Activated CD4-positive, alpha-beta T cell treated with anti-CD3 and anti-CD28 coated beads, Interleukin-2, amount 50 U/mL, for 4 hours (primary cell): ENCODE results near the gene MORN1.

Experiments
- DNase-seq, 2 experiments: peaks; one replicate each; pipeline ENCODE4 v3.0.0-alpha.2; 2020

MORN1 gene

GRCh38 chr1:2287649-2288048 is 103.7 kb downstream of the MORN1 start:
- no peak for DNase-seq

GRCh38 chr1:2286923-2287322 is 104.4 kb downstream of the MORN1 start:
- DNase-seq = no peak

GRCh38 chr1:2284932-2285331 is 106.4 kb downstream of the MORN1 start:
- no peak for DNase-seq

- no peak for DNase-seq
These were observed 107.1 kb downstream of the MORN1 start for GRCh38 chr1:2283991-2284895.

DNA sequence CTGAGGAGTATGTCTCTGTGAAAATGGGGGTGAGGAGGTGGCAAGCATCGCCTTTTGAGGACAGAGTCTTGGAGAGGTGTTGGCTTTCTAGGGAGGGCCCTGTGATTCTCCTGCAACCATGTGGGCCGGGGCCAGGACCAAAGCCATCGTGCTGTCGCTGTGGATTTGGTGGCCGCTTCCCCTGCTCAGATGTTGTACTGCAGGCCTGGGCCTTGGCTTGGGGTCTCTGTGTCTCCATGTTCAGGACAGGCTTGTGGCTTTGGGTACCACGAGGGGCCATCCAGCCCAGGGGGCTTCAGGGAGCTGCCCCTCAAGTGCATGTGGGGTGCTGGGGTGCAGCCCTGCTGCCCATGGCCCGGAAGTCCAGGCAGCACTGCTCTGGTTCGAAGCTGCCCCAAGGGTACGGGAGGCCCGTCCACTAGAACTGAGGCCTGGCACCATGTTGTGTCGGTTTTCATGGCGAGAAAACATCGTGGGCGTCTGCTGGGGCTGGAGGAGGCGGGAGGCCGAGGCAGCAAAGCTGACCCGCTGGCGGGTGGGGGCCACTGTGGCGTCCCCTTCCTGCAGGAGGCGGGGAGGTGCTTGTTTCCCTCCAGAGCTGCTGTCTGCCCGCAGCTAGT is 107.9 kb downstream of the MORN1 start:
- DNase-seq = no peak

DNA sequence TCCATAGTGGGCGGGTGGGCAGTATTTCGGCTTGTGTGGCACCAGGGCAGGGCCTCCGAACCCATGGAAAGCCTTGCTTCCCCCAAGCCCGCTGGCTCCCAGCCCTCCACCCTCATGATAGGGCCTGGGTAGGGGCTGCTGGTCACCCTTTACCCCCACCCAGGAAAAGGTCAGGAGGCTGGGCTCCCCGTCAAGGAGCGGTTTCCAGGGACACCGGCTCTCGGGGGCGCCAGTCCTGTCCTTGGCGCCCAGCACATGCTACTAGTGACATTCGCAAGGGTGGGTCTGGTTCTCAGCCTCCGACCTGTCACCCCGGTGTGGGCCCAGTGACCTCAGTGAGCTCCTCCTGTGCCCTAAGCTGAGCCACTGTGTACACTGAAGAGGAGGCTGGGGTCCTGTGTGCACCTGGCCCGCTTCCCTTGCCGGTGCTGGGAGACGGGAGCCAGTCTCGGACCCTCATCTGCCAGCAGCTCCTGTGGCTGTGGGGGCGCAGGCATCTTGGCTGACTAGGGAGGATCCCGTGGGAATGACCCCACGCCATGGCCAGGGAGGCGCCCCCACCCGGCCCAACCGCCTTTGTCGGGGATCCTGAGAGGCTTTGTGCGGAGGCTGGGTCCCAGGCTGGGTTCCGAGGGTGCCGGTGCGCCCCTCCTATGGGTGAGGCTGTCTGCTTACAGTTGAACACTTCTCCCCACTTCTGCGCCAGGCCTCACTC is 108.6 kb downstream of the MORN1 start:
- no peak for DNase-seq

GRCh38 chr1:2279817-2280216 is 111.5 kb downstream of the MORN1 start:
- no peak for DNase-seq

- no peak for DNase-seq
These were observed 112.1 kb downstream of the MORN1 start for GRCh38 chr1:2279210-2279639.

DNA sequence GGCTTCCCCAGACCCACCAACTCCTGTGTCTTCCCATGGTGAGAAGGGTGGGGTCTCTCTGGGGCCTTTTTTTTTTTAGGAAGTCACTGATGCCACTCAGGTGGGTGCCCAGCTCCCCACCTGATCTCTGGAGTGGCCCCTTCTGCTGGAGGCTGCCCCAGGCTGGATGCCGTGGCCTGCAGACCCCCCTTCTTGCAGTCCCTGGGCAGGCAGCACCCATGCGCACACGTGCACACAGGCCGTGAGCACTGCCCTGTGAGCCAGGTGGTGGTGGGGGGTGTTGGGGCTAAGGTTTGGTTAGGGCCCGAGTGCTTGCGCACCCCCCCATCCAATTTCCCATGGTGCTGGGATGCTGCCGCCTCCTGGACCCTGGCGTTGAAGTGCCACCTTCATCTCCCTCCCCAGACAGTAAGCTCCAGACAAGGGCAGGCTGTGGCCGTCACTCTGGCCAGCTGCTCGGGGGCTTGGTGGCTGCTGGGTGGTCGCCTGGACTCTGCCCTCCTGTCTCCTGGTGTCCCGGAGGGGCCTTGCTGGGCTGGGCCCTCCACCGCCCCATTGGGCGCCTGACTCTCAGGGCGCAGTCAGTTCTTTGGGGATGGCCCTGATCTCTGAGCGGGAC is 112.7 kb downstream of the MORN1 start:
- no peak for DNase-seq

GRCh38 chr1:2277741-2278488 is 113.4 kb downstream of the MORN1 start:
- no peak for DNase-seq

- no peak for DNase-seq
These were observed 114.4 kb downstream of the MORN1 start for GRCh38 chr1:2276803-2277580.

GRCh38 chr1:2275796-2276536 is 115.4 kb downstream of the MORN1 start:
- DNase-seq = no peak

DNA sequence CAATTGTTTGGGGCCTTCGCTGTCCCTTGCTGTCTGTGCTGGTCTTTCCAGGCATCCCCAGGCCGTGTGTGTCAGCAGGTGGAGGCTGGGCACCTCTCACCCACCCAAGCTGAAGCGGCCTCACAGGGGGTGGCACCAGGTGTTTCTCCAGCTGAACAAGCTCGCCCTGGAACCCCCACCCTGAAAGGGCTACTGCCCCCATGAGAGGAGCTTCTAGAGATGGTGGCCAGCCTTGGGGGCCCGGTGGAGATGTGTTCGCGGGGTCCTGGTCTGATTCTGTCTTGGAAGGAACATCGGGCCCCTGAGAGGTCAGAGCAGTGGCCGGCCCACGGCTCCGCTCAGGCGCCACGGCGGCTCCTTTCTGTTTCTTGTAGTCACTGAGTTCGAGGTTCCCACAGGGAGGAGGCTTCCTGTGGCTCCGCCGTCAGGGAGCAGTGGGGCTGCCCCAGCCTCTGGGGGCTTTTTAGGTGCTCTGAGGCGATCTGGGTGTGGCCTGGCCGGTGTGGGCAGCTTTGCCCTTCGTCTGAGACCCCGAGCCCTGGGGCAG is 116.4 kb downstream of the MORN1 start:
- DNase-seq = no peak

- no peak for DNase-seq
These were observed 117.0 kb downstream of the MORN1 start for GRCh38 chr1:2274231-2274928.

GRCh38 chr1:2273401-2274090 is 117.8 kb downstream of the MORN1 start:
- DNase-seq = no peak

GRCh38 chr1:2272686-2273400 is 118.5 kb downstream of the MORN1 start:
- DNase-seq = no peak

DNA sequence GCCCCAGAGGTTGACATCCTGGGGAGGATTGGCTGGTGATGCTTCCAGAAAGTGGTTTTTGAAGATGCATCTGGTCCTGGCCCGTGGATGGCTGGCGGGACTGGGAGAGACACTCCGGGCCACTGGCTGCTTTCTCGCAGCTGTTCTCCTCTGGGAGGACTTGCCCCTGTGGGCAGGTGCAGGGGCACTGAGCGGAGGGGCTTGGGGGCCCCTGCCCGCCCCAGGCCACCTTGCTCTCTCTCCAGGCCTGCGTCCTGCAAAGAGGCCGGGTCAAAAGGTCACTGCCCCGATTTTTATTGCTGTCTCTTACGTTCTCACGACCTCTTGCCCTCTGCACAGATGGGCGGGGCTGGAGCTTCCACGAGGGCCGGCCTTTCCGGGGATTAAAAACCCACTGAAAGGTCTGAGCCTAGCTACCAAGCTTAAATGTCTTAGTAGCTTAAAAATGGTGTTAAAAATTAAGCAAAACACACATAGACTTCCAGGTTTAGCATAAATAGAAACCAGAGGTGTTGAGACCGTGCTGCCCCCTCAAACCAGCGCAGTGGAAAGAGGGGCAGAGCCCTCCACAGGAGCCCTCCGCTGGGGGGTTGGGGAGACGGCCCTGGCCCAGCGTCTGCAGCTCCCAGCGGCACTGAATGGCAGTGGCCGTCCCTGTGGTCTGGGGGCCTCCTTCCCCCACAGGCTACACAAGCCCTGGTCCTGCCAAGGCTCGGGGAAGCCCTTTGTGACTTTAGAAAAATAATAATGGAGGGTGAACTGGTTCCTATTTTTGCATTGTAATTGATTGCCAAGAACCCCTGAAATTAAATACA is 119.3 kb downstream of the MORN1 start:
- no peak for DNase-seq
